ENCODE results near the gene SLC9A9.
"Not testable (repeated sequence)": the region's sequence is repeated elsewhere in the genome, so short reads cannot be mapped to it uniquely, and the experiment has no call there.

Gene SLC9A9

DNA sequence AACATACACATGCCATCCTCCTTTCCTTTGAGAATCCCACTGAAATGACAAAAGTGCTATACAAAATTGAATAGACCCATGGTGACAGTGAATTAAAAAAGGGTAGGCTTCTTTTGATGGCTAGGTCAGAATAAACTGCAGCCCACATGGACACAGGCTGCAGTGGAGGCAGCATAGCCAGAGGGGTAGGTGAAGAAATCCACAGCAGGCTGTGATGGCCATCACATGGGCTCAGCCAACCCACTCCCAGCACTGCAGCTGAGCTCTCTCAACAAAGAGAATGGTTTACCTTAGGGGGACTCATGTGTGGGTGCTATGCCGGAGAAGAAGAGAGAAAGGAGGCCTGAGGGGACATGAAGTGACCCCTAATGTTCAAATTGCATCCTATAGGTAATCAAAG is 397.6 kb downstream of the SLC9A9 start:
- DNase-seq (ENCODE audit: low spot score), result no peak

DNA sequence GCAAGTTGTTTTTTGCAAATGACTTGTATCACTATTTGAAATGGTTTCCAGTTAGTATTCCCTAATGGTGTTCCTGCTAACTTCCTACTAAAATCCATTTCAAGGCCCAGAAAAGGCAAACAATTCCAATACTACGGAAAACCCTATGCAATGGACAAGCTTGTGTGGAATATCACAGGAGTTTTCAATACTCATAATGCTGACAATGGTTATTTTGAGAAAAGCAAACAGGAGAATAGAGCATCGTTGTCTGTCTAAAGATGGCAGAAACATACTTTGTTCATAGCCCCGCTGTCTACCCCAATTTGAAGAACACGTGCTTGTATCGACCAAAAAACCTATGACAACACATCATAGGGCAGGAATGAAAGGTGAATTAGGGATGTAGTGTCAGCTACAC is 400.8 kb downstream of the SLC9A9 start:
- no peak for DNase-seq (ENCODE audit: low spot score)

DNA sequence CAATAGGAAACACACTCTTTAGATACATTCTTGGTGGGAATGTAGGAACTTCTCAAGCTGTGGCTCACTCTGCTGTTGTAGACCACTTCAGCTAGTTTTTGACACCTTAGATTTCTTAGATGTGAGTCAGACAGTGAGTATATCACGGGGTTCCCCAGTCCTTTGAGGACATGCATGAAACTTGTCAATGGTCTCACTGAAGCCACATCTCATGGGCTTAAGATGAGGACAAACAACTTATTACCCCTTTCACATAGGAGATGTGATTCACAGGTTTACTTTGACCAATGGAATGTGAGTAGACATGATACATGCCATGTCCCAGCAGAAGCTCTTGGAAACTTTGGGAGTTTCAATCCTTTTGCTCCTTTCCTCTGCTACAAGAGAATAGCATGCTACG is 403.1 kb downstream of the SLC9A9 start:
- DNase-seq (ENCODE audit: low spot score), result no peak

DNA sequence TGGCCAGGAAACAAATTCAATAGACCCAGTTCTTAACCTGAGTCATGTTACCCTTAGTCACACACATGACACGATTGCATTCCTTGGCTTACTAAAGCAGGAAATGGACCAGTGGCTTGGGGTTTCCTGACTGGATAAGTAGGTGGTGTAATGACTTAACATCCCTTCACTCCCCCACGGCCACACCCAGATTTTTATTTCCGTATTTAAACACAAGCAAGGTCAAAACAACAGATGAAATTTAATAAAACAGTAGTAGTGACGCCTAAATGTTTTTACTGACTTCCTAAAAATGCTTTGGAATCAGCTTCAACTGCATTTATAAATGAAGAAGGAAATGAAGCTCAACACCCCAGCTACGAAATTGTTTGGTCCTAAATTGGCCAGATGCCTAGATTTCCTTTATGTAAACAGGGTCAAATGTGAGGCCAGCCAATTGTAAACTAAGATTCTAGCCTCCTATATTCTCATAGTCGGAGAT is 404.4 kb downstream of the SLC9A9 start:
- no peak for DNase-seq (ENCODE audit: low spot score)

DNA sequence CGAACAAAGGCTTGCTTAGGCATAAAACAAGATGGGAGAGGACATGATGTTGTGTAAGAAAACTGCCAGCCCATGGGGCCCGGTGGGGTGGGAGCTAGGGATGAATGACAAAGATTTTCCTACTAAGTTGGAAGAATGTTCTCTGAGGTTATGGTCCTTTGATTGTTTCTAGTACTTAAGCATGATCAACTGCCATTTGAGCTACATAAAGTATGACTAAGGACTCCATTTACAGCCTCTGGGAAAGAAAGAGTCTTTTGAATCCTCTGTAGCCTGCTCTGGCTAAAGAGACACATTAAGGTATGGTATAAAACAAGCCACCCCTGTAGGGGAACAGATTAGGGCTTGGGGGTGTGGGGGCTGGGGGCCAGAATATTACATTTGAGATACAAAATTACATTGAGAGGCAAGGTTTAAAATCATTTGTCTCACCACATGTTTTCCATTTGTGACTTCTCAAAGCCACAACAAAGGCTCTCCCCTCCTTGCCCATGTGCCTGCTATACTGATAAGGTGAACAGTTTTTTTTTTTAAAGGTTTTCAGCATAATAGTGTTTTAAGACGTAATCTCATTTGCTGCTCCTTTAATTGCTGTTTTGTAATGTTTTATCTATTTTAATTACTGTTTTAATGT is 405.3 kb downstream of the SLC9A9 start:
- DNase-seq (ENCODE audit: low spot score), result no peak

DNA sequence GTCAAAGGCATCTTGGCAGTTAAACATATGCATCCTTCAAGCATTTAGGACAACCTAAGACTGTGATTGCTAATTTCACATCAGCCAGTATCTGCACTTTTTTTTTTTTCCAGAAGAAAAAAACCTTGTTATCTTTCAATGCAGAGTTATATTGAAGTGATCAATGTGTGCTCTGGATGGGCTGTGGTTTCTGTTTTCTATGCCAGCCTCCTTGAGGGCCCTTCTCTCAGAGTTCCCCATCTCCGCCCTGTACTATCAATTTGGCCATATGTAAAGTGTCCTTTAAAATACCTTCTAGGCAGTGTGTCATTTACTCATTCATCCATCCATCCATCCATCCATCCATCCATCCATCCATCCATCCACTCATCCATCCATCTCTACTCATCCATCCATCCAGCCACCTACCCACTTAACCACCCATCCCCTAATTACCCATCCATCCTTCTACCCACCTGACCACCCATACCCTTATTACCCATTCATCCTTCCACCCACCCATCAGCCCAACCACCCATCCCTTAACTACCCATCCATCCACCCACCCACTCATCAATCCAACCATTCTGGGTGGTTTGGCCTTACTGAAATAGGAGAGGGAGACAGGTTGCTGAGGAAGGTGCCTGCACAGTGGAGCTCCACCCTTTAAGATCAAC is 406.6 kb downstream of the SLC9A9 start:
- DNase-seq (ENCODE audit: low spot score), result no peak

DNA sequence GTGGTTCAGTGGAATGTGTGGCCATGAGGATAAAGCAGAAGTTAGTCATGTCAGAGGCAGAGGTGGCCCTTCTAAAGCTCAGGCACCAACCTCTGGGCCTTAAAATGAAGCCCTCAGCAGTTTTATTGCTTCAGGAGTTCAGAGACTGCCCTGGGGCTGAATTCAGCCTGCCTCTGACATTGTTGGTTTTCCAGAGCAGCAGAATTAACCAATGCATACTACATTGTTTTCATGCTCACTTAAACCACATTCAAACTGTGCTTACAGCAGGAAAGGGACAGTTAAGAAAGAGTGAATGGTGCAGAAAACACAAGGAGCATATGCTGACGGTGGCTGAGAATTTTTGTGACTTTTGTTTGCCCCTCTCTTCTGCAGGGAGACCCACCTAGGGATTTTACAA is 408.5 kb downstream of the SLC9A9 start:
- DNase-seq (ENCODE audit: low spot score), result no peak

DNA sequence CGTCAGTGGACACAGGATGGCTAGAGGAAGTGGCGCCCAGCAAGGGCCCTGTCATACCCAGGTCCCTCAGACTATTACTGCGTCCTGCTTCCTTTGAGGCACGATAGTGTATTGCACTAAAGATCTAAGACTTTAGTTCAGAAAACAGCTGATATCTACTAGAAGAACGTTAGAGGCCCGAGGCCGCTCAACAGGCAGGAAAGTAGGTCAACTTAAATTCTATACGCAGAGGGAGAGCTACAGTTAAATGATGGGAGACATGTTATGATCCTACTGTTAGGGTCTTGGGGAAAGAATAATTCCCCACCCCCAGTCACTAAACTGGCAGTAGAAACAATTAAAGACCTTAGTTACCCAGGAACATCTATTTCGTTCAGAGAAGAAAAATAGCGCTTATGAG is 410.9 kb downstream of the SLC9A9 start:
- DNase-seq (ENCODE audit: low spot score), result no peak

DNA sequence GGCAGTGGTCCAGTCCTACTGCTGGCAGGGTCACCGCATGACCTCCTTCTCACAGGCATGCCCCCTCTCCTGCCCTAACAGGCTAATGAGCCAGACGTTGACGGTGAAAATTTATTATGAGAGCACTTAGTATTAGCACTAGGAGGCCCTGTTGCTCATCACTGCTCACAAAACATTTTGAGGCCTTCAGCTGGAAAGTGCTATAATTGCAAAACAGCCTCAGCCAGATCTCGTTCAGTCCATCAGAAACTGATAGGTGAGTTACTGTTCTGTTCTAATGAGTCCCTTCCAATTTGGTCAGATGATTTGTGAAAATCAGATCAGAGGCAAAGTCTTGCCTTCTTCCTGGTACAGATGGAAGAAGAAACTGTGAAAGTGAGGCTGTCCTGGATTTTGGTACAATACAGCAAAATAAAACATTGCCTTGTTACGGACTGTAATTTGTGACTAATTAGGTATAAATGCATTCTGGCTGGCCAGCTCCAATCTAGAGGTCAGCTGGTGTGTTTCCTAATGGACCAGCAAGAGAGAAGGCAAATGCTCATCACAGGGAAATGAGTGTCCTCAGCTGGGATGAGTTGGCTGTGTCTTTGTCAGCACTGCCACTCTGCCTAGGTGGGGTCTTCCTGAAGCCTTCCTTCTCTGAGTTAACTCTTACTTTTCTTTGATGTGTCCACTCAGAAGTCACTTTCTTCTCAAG is 411.9 kb downstream of the SLC9A9 start:
- DNase-seq (ENCODE audit: low spot score), result no peak

DNA sequence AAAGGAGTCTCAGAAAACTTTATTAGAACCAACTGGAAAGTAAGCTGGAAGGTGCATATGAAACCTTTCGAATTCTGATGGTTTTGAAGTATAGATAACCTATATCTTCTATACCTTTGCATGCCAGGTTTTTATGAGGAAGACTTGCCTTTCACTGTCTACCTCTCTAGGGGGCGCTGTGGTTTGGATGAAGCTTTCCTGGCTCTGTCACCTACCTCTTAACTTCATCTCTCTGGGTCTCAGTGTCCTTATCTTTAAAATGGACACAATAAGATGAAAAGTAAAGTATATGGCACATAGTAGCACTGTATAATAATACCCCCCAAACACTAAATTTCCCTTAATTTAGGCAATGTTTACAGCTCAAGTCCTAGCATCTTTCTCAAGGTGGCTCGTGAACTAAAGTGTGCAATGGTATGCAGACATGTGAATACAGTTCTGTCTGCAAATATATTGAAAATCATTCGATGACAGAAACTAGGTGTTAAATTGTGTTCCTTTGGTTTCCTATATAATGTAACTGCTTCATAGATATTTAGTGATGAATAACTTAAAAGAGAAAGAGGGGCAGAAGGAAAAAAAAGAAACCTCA is 414.4 kb downstream of the SLC9A9 start:
- no peak for DNase-seq (ENCODE audit: low spot score)

DNA sequence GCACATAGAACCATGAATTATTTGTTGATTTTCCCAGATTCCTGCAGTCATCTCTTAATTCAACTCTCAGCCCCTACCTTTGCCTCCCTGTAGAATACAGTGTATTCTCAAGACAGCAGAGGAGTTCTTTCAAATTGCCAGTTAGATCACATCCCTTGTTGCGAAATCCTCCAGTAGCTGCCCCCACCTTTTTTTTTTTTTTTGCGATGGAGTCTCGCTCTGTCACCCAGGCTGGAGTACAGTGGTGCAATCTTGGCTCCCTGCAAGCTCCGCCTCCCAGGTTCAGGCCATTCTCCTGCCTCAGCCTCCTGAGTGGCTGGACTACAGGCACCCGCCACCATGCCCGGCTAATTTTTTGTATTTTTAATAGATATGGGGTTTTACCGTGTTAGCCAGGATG is 417.0 kb downstream of the SLC9A9 start:
- not testable (repeated sequence) for DNase-seq (ENCODE audit: low spot score)

DNA sequence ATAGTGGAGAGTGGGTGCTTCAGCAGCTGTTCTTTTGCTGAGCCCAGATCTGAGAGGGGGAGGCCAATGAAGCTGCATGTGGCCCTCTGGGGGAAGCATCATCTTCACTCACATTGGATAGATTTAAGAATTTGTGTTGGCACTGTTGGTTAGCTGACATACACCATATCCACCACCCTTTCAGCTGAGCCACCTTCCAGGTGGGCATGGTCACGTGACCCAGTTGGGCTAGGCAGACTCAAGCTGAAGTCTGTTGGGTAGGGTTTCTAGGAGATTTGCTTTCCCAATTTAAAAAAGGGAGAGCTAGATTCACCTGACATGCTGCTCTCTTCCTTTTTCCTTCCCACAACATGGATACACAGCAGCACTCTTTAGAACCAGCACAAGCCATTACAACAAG is 417.7 kb downstream of the SLC9A9 start:
- no peak for DNase-seq (ENCODE audit: low spot score)

DNA sequence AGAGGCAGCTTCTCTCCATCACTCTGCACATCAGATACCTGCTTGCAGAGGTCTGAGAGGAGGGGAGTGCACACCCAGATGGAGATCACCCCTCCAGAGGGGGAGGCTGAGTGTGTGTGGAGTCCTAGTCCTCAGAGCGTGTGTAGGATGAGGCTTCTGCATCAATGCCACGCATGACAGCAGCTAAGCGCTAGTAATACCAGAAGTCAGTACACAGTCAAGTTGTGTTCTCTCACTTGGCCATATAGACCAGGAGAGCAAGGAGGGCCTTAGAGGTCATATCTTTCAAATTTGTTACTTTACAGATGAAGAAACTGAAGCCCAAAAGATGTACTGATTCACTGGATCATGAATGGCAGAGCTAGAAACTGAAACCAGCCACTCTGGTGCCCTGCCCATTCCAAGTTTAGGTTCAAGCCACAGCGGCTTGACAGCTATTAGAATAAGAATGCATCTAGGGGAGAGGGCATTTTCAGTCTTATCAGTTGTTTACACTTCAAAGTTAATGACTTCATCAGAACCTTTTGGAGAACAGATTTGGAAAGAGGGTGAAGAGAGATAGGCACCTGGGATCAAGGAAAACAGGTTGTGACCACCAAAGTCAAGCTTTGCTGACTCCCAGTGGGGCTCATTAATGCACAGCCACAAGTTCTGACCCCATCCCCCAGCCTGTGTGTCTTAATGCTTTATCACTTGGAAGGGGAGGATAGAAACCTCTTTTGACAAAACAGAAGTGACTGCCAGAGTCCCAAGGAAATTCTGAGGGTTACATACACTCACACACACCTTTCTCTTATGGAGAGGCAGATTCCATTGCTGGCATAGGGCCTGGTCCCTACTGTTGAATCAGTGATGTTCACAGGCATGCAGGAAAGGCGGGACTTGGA is 418.4 kb downstream of the SLC9A9 start:
- DNase-seq (ENCODE audit: low spot score), result no peak

DNA sequence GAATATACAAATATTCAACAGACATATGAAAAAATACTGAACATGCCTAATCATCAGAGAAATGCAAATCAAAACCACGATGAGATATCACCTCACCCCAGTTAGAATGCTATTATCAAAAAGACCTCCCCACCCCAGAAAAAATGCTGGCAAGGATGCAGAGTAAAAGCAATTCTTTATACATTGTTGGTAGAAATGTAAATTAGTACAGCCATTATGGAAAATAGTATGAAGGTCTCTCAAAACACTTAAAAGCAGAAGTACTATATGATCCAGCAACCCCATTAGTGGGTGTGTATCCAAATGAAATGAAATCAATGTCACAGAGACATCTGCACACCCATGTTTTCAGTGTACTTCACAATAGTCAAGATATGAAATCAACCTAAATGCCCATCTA is 420.0 kb downstream of the SLC9A9 start:
- DNase-seq (ENCODE audit: low spot score), result no peak

DNA sequence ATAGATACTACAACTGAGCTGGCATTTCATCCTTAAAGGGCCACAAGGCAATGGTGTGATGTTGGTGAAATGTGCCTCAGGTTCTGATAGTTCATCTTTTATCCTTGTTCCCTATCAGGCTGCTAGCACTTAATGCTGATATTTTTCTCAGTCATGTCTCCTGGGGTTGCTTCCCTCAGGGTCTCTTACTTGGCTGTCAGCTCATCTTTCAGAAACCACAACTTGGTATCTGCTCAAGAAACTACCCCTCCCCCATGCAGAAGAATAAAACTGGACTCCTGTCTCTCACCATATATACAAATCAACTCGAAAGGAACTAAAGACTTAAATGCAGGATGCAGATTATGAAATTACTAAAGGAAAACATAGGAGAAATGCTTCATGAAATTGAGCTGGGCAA is 420.6 kb downstream of the SLC9A9 start:
- DNase-seq (ENCODE audit: low spot score), result no peak

DNA sequence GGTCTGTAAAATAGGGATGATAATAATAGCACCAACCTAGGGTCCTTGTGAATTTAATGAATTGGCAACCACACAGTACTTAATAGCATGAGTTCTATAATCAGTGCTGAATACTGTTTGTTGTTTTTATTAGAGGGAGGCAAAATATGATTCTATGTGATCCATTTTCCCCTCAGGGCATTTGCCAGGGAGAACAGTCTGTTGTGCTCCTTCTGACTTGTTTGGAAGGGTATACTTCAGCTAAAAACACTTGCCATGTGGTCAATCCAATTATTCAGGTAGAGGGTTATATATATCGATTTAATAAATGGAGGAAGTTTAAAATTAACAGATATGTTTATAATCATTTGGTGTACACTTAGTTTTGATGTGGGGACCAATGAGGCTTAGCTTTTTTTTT is 423.4 kb downstream of the SLC9A9 start:
- no peak for DNase-seq (ENCODE audit: low spot score)

DNA sequence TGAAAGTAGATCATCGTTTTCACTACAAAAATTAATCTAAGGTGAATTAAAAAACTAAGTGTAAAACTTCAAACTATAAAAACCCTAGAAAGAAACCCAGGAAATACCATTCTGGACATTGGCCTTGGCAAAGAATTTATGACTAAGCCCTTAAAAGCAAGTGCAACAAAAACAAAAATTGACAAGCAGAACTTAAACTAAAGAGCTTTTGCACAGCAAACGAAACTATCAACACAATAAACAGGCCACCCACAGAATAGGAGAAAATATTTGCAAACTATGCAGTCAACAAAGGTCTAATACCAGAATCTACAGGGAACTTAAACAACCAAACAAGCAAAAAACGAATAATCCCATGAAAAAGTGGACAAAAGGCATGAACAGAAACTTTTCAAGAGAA is 426.7 kb downstream of the SLC9A9 start:
- no peak for DNase-seq (ENCODE audit: low spot score)

DNA sequence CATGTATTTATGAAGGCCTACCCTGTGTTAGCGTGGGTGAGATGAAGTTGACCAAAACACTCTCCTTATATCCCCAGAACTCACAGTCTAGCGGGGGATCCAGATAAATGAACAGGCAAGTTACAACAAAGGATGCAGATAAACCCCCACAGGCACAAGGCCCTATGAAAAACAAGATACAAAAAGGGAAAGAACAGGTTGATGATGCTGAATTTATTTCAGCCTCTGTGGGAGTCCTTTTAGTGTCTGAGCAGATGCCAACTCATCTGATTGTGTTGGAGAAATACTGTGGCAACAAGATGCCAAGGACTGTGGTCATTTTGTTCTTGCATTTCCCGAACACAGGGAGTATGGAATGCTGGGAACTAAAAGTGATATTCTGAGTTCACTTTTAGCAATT is 428.7 kb downstream of the SLC9A9 start:
- DNase-seq (ENCODE audit: low spot score), result peak; percentile 13

DNA sequence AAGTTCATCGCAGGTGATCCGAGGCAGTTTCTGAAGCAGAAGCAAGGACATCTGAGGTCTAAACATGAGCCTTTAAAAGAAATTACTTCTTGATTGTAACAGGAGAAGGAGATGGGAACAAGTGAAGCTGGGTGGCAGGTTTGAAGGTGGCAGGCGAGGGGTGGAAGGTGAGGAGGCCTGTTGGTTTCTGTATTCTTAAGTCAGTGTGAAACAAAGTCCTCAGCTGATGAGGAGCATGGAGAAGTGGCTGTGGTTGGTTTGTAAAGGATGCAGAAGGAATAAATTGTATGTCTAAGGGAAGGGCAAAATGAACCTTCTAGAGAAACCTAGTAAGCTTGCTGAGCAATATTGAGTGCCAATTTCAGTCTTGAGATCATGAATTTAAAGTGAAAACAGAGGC is 429.9 kb downstream of the SLC9A9 start:
- DNase-seq (ENCODE audit: low spot score), result no peak

DNA sequence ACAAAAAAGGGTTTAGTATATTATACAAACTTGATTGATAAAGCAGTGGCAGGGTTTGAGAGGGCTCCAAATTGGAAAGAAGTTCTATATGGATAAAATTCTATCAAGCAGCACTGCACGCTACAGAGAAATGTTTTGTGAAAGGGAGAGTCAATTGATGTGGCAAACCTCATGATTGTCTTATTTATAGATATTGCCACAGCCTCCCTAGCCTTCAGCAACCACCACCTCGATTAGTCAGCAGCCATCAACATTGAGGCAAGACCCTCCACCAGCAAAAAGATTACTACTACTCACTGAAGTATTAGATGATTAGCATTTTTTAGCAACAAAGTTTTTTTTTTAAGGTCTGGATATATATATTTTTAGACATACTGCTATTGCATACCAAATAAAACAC is 432.0 kb downstream of the SLC9A9 start:
- no peak for DNase-seq (ENCODE audit: low spot score)

DNA sequence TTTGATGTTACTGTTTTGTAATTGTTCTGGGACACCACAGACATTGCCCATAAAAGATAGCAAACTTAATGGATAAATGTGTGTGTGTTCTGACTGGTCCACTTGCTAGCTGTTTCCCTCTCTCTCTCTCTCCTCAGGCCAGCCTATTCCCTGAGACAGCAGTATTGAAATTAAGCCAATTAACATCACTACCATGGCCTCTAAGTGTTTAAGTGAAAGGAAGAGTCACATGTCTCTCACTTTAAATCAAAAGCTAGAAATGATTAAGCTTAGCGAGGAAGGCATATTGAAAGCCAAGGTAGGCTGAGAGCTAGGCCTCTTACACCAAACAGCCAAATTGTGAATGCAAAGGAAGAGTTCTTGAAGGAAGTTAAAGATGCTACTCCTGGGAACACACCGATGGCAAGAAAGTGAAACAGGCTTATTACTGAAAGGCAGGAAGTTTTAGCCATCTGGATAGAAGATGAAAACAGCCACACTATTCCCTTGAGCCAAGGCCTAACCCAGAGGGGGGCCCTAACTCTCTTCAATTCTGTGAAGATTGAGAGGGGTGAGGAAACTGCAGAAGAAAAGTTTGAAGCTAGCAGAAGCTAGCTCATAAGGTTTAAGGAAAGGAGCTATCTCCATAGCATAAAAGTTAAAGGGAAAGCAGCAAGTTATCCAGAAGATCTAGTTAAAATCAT is 433.6 kb downstream of the SLC9A9 start:
- DNase-seq (ENCODE audit: low spot score), result no peak
